ENCODE results near the gene BHLHE40. TPM values are rescaled to one million over a fixed set of nuclear protein-coding genes. Genes with fewer than 3 reads are reported as not detected.
A peak's percentile ranks its signal among the peaks of the same experiment; 100 is the strongest.

Gene BHLHE40
- total and polyA plus RNA-seq, 10 of the 15 experiments (the other 5 are each of a cell fraction or from before 2014, with no cell fraction given): 25.2 to 106 (median 51.4) TPM

GRCh38 chr3:4936982-4937614 is 42.1 kb upstream of the BHLHE40 start (continued):
- TF ChIP-seq HCFC1 (IDR thresholded peaks at IDR 0.05; ENCODE audit: low read length) (no peak), ASH2L (IDR thresholded peaks at IDR 0.05; ENCODE audit: borderline replicate concordance, low read depth) (no peak), SIN3A (IDR thresholded peaks at IDR 0.05; ENCODE audit: low read depth, low read length) (no peak), TCF3 (IDR thresholded peaks at IDR 0.05; ENCODE audit: borderline replicate concordance, insufficient read depth, low read depth, low read length) (no peak), DPF2 (IDR thresholded peaks at IDR 0.05) (no peak), CREM (IDR thresholded peaks at IDR 0.05; ENCODE audit: low read depth) (peak; percentile 59; the same call in 1 of the 2 replicates), RCOR1 (conservative IDR thresholded peaks at IDR 0.05; ENCODE audit: low read depth, low read length) (no peak), YBX1 (IDR thresholded peaks at IDR 0.05) (no peak), PAX5 (IDR thresholded peaks at IDR 0.05; ENCODE audit: borderline replicate concordance, low read depth, low read length) (no peak), GATAD2B (conservative IDR thresholded peaks at IDR 0.05; ENCODE audit: low read depth) (no peak), RB1 (IDR thresholded peaks at IDR 0.05; ENCODE audit: borderline replicate concordance) (no peak), CBX5 (IDR thresholded peaks at IDR 0.05; ENCODE audit: low read depth) (no peak), IKZF1 (conservative IDR thresholded peaks at IDR 0.05) (0 out of 2 replicates have a peak, but pooled peaks have one; percentile 41), STAT1 (conservative IDR thresholded peaks at IDR 0.05) (no peak), SRF (IDR thresholded peaks at IDR 0.05; ENCODE audit: low read depth in 2 of 2, low read length in 2 of 2) (no peak), BRCA1 (IDR thresholded peaks at IDR 0.05; ENCODE audit: low read depth, low read length) (no peak), EED (IDR thresholded peaks at IDR 0.05; ENCODE audit: low read depth) (0 out of 2 replicates have a peak, but pooled peaks have one; percentile 23), GABPA (IDR thresholded peaks at IDR 0.05; ENCODE audit: low read depth) (no peak), TBL1XR1 (IDR thresholded peaks at IDR 0.05; ENCODE audit: low read depth, low read length) (no peak), KDM1A (IDR thresholded peaks at IDR 0.05; ENCODE audit: borderline replicate concordance) (no peak), NR2C1 (IDR thresholded peaks at IDR 0.05) (no peak), NKRF (conservative IDR thresholded peaks at IDR 0.05) (no peak), POU2F2 (IDR thresholded peaks at IDR 0.05; ENCODE audit: borderline replicate concordance, low read depth, low read length) (no peak), NFIC (IDR thresholded peaks at IDR 0.05; ENCODE audit: low read depth, low read length) (peak; percentile 68; the same call in 1 of the 2 replicates), KAT2A (conservative IDR thresholded peaks at IDR 0.05; ENCODE audit: control insufficient read depth, low read depth, low read length) (no peak), CHD1 (IDR thresholded peaks at IDR 0.05; ENCODE audit: low read depth, low read length) (no peak), WRNIP1 (IDR thresholded peaks at IDR 0.05; ENCODE audit: borderline replicate concordance, low read depth, low read length) (no peak), JUNB (IDR thresholded peaks at IDR 0.05) (peak; percentile 43), SMC3 (IDR thresholded peaks at IDR 0.05; ENCODE audit: borderline replicate concordance, low read length) (no peak), NRF1 (conservative IDR thresholded peaks at IDR 0.05; ENCODE audit: low read depth, low read length) (no peak), RAD21 (IDR thresholded peaks at IDR 0.05; ENCODE audit: insufficient read depth, low read depth, low read length) (no peak), PML (IDR thresholded peaks at IDR 0.05; ENCODE audit: low read length) (0 out of 2 replicates have a peak, but pooled peaks have one; percentile 32), NR2C2 (IDR thresholded peaks at IDR 0.05; ENCODE audit: borderline replicate concordance, control insufficient read depth, insufficient read length, low read depth) (no peak), POLR2AphosphoS2 (IDR thresholded peaks at IDR 0.05; ENCODE audit: low read depth, low read length) (no peak), BACH1 (IDR thresholded peaks at IDR 0.05; ENCODE audit: borderline replicate concordance) (no peak)

All from GM12878 (cell line).